GM21515 (cell line): Measurements from ENCODE around the gene TTN.
A peak's percentile ranks its signal among the peaks of the same experiment; 100 is the strongest.
"Not testable (repeated sequence)": the region's sequence is repeated elsewhere in the genome, so short reads cannot be mapped to it uniquely, and the experiment has no call there.

Experiments
- ATAC-seq: cut with Tn5 transposase; IDR thresholded peaks from one replicate; pipeline ENCODE4 v1.9.1; 2021; ENCODE audit not compliant: unreplicated experiment

Gene TTN

GRCh38 chr2:178536037-178536436 lies 271.2 kb downstream of the TTN start:
- ATAC-seq: no peak

- no peak for ATAC-seq
Measured at GRCh38 chr2:178531168-178531567, 276.1 kb downstream of the TTN start.

GRCh38 chr2:178530625-178531142 lies 276.5 kb downstream of the TTN start:
- peak; percentile 96 for ATAC-seq

- ATAC-seq: peak; percentile 4
Measured at GRCh38 chr2:178530131-178530530, 277.1 kb downstream of the TTN start.

GRCh38 chr2:178529194-178529593 lies 278.0 kb downstream of the TTN start:
- ATAC-seq: no peak

- ATAC-seq: no peak
Measured at GRCh38 chr2:178528647-178529046, 278.6 kb downstream of the TTN start.

- ATAC-seq: no peak
Measured at GRCh38 chr2:178527592-178527991, 279.6 kb downstream of the TTN start.

- no peak for ATAC-seq
Measured at GRCh38 chr2:178526256-178526655, 281.0 kb downstream of the TTN start.

GRCh38 chr2:178525460-178525859 lies 281.8 kb downstream of the TTN start:
- not testable (repeated sequence) for ATAC-seq

- not testable (repeated sequence) for ATAC-seq
Measured at GRCh38 chr2:178525010-178525409, 282.2 kb downstream of the TTN start.

GRCh38 chr2:178523596-178524134 lies 283.6 kb downstream of the TTN start:
- no peak for ATAC-seq

GRCh38 chr2:178522950-178523595 lies 284.1 kb downstream of the TTN start:
- ATAC-seq: peak; percentile 89

- no peak for ATAC-seq
Measured at GRCh38 chr2:178521304-178522150, 285.7 kb downstream of the TTN start.

GRCh38 chr2:178517496-178517895 lies 289.7 kb downstream of the TTN start:
- no peak for ATAC-seq

GRCh38 chr2:178514664-178515063 lies 292.6 kb downstream of the TTN start:
- ATAC-seq: no peak

- no peak for ATAC-seq
Measured at GRCh38 chr2:178513876-178514275, 293.3 kb downstream of the TTN start.

GRCh38 chr2:178512484-178512883 lies 294.7 kb downstream of the TTN start:
- no peak for ATAC-seq

- ATAC-seq: no peak
Measured at GRCh38 chr2:178510384-178510783, 296.8 kb downstream of the TTN start.

GRCh38 chr2:178508646-178509045 lies 298.6 kb downstream of the TTN start:
- no peak for ATAC-seq

GRCh38 chr2:178506949-178507348 lies 300.3 kb downstream of the TTN start:
- ATAC-seq: no peak

- no peak for ATAC-seq
Measured at GRCh38 chr2:178506524-178506923, 300.7 kb downstream of the TTN start.

- no peak for ATAC-seq
Measured at GRCh38 chr2:178506101-178506500, 301.1 kb downstream of the TTN start.
